Effector CD8-positive, alpha-beta T cell (primary cell): ENCODE data around the gene FRMPD4.
"Not testable (repeated sequence)": the region's sequence is repeated elsewhere in the genome, so short reads cannot be mapped to it uniquely, and the experiment has no call there.

Experiments used
- DNase-seq: peaks from one replicate; lab custom pipeline; 2025; lab: John Stamatoyannopoulos, UW

FRMPD4 gene

GRCh38 chrX:12538096-12538495 is 399.8 kb downstream of the FRMPD4 start:
- not testable (repeated sequence) for DNase-seq

GRCh38 chrX:12542251-12542650 is 404.0 kb downstream of the FRMPD4 start:
- not testable (repeated sequence) for DNase-seq

GRCh38 chrX:12548341-12548740 is 410.1 kb downstream of the FRMPD4 start:
- DNase-seq = no peak

- DNase-seq = no peak
Measured at GRCh38 chrX:12548746-12549145, 410.5 kb downstream of the FRMPD4 start.

- no peak for DNase-seq
Measured at GRCh38 chrX:12554206-12554605, 415.9 kb downstream of the FRMPD4 start.

- no peak for DNase-seq
Measured at GRCh38 chrX:12563121-12563520, 424.8 kb downstream of the FRMPD4 start.

- DNase-seq = no peak
Measured at GRCh38 chrX:12564221-12564620, 425.9 kb downstream of the FRMPD4 start.

GRCh38 chrX:12567857-12568256 is 429.6 kb downstream of the FRMPD4 start:
- DNase-seq = no peak

- DNase-seq = no peak
Measured at GRCh38 chrX:12570859-12571501, 432.7 kb downstream of the FRMPD4 start.

- DNase-seq = no peak
Measured at GRCh38 chrX:12579311-12579710, 441.0 kb downstream of the FRMPD4 start.

GRCh38 chrX:12580548-12580947 is 442.3 kb downstream of the FRMPD4 start:
- no peak for DNase-seq

- no peak for DNase-seq
Measured at GRCh38 chrX:12581546-12581945, 443.3 kb downstream of the FRMPD4 start.

GRCh38 chrX:12582649-12583048 is 444.4 kb downstream of the FRMPD4 start:
- no peak for DNase-seq

GRCh38 chrX:12583543-12583942 is 445.3 kb downstream of the FRMPD4 start:
- DNase-seq = no peak

GRCh38 chrX:12595720-12596119 is 457.4 kb downstream of the FRMPD4 start:
- DNase-seq = no peak

- no peak for DNase-seq
Measured at GRCh38 chrX:12610079-12610478, 471.8 kb downstream of the FRMPD4 start.

- DNase-seq = no peak
Measured at GRCh38 chrX:12611471-12611870, 473.2 kb downstream of the FRMPD4 start.

- DNase-seq = no peak
Measured at GRCh38 chrX:12614266-12614665, 476.0 kb downstream of the FRMPD4 start.

- no peak for DNase-seq
Measured at GRCh38 chrX:12615061-12615460, 476.8 kb downstream of the FRMPD4 start.

- DNase-seq = no peak
Measured at GRCh38 chrX:12617241-12617640, 479.0 kb downstream of the FRMPD4 start.

GRCh38 chrX:12647230-12647629 is 509.0 kb downstream of the FRMPD4 start:
- no peak for DNase-seq

GRCh38 chrX:12648995-12649394 is 510.7 kb downstream of the FRMPD4 start:
- DNase-seq = no peak

- no peak for DNase-seq
Measured at GRCh38 chrX:12657433-12657832, 519.2 kb downstream of the FRMPD4 start.

- DNase-seq = no peak
Measured at GRCh38 chrX:12657881-12658280, 519.6 kb downstream of the FRMPD4 start.
